PC-3 (cell line): Measurements from ENCODE around the gene ME2. TPM values are rescaled to one million over a fixed set of nuclear protein-coding genes. Genes with fewer than 3 reads are reported as not detected.
"Not testable (repeated sequence)": the region's sequence is repeated elsewhere in the genome, so short reads cannot be mapped to it uniquely, and the experiment has no call there.

Experiments used
- ATAC-seq: fragments of 200-7000 bp; cut with Tn5 transposase; 2 replicates; pipeline ENCODE4 v1.9.1; 2020; ENCODE audit warnings: mild to moderate bottlenecking, moderate library complexity
- BruUV-seq: library from RNA; stranded (reverse); fragments of 400-500 nt; replicated peaks from 2 replicates; lab custom pipeline; 2021; lab: Mats Ljungman, UMichigan
- CTCF ChIA-PET: fragments of 300-600 bp; sonication (Branson Sonifier 250); formaldehyde crosslinking; loops from one replicate; lab custom pipeline; 2022; ENCODE audit warnings: antibody characterized with exemption; lab: Charles Lee
- POLR2A ChIA-PET: fragments of 300-600 bp; sonication (Branson Sonifier 250); formaldehyde crosslinking; loops from one replicate; lab custom pipeline; 2022; ENCODE audit warnings: antibody characterized with exemption; ENCODE audit not compliant: unreplicated experiment; lab: Charles Lee
- DNase-seq: peaks from one replicate; pipeline ENCODE4 v3.0.0-alpha.2; 2015
- H2AFZ ChIP-seq: fragments of 300-600 bp; sonication (generic); 2 replicates; pipeline ENCODE4 v1.6.0; 2016; ENCODE audit warnings: antibody characterized with exemption, low read length
- H3F3A ChIP-seq: fragments of 300-600 bp; sonication (generic); one replicate; pipeline ENCODE4 v1.6.0; 2017; ENCODE audit warnings: antibody characterized with exemption, low read length, control low read depth, mild to moderate bottlenecking; ENCODE audit not compliant: unreplicated experiment
- H3K27ac ChIP-seq: fragments of 300-600 bp; sonication (generic); 2 replicates; pipeline ENCODE4 v1.5.1; 2016; ENCODE audit warnings: mild to moderate bottlenecking, low read length
- H3K27me3 ChIP-seq: fragments of 300-600 bp; sonication (generic); 2 replicates; pipeline ENCODE4 v1.6.1; 2016; ENCODE audit warnings: low read length, mixed read lengths
- H3K36me3 ChIP-seq: fragments of 300-600 bp; sonication (generic); 2 replicates; pipeline ENCODE4 v1.6.1; 2016; ENCODE audit warnings: low read depth, mixed run types, low read length, mixed read lengths
- H3K4me1 ChIP-seq: fragments of 300-600 bp; sonication (generic); 2 replicates; pipeline ENCODE4 v1.5.1; 2016; ENCODE audit warnings: low read length; ENCODE audit not compliant: insufficient read depth
- H3K4me2 ChIP-seq: fragments of 300-600 bp; sonication (generic); 2 replicates; pipeline ENCODE4 v1.6.0; 2016; ENCODE audit warnings: low read length
- H3K4me3 ChIP-seq: fragments of 300-600 bp; sonication (generic); 2 replicates; pipeline ENCODE4 v1.5.1; 2016; ENCODE audit warnings: mild to moderate bottlenecking, low read length, mixed read lengths
- H3K79me2 ChIP-seq: fragments of 300-600 bp; sonication (generic); 2 replicates; pipeline ENCODE4 v1.6.1; 2017; ENCODE audit warnings: low read length, mixed read lengths
- H3K9ac ChIP-seq: fragments of 300-600 bp; sonication (generic); 2 replicates; pipeline ENCODE4 v1.6.0; 2016; ENCODE audit warnings: mild to moderate bottlenecking, low read length
- H3K9me2 ChIP-seq: fragments of 300-600 bp; sonication (generic); replicated peaks from 2 replicates; pipeline ENCODE4 v1.6.1; 2016; ENCODE audit warnings: mixed run types, low read length, mixed read lengths
- H3K9me3 ChIP-seq: fragments of 300-600 bp; sonication (generic); 2 replicates; pipeline ENCODE4 v1.6.1; 2016; ENCODE audit warnings: low read length, mixed read lengths
- H4K20me1 ChIP-seq: fragments of 300-600 bp; sonication (generic); 2 replicates; pipeline ENCODE4 v1.6.1; 2016; ENCODE audit warnings: low read length, mixed read lengths
- CTCF ChIP-seq: fragments of 300-600 bp; sonication (generic); conservative IDR thresholded peaks from 2 replicates; pipeline ENCODE4 v1.5.1; 2017; ENCODE audit warnings: antibody characterized with exemption, low read depth, mild to moderate bottlenecking, low read length
- EZH2 ChIP-seq: fragments of 300-600 bp; sonication (generic); IDR thresholded peaks from one replicate; pipeline ENCODE4 v1.6.1; 2017; ENCODE audit warnings: antibody characterized with exemption, mild to moderate bottlenecking, low read length; ENCODE audit not compliant: unreplicated experiment
- EZH2phosphoT487 ChIP-seq: fragments of 300-600 bp; sonication (generic); IDR thresholded peaks from 2 replicates; pipeline ENCODE4 v1.6.1; 2018; ENCODE audit warnings: mild to moderate bottlenecking, antibody characterized with exemption, low read length, borderline replicate concordance
- intact Hi-C: fragments of 100-400 bp; cut with micrococcal nuclease; formaldehyde crosslinking; loops from 2 replicates; pipeline ENCODE4 v1.9.0; 2023
- total RNA-seq: library from RNA; depleted of rRNA; stranded (reverse); fragments of >200 nt; gene quantifications from 2 replicates; pipeline ENCODE4 v1.2.3, GENCODE V29; 2014

Gene ME2
- total RNA-seq, 1 experiment from 2014 or later: 29.1 TPM

- TF ChIP-seq EZH2 (no peak), CTCF (no peak), EZH2phosphoT487 (no peak)
- H3K4me3 ChIP-seq: no peak overlapping the region
- peak; percentile 37 for DNase-seq
- CTCF ChIA-PET: no interaction called here
- no peaks in the 10 kb centered on the region for H3K36me3 ChIP-seq
- H2AFZ ChIP-seq: no peak overlapping the region
- no peak overlapping the region for H3K9ac ChIP-seq
- no peaks in the 10 kb centered on the region for H3K9me2 ChIP-seq
- H3K27ac ChIP-seq: no peak overlapping the region
- no peaks in the 10 kb centered on the region for H3K27me3 ChIP-seq
- no peak; the same call in 1 of the 2 replicates for ATAC-seq
- H3K9me3 ChIP-seq: no peaks in the 10 kb centered on the region
- H3K4me1 ChIP-seq: peaks cover 17% of the 10 kb centered on the region
- intact Hi-C loops: no loop called here
- H3F3A ChIP-seq: no peaks in the 10 kb centered on the region
- H3K4me2 ChIP-seq: peak overlapping the region; percentile 48; the same call in 1 of the 2 replicates
- no peaks in the 10 kb centered on the region for H4K20me1 ChIP-seq
- no TSS peak for BruUV-seq
- POLR2A ChIA-PET: no interaction called here
- H3K79me2 ChIP-seq: peaks cover 14% of the 10 kb centered on the region
Observed at GRCh38 chr18:50970006-50970405, 91.1 kb downstream of the ME2 start.

GRCh38 chr18:50972404-50972803 lies 93.5 kb downstream of the ME2 start:
- H4K20me1 ChIP-seq, H3K27ac ChIP-seq, H3K9me3 ChIP-seq, H3K27me3 ChIP-seq, intact Hi-C loops, H3K36me3 ChIP-seq, POLR2A ChIA-PET, H3F3A ChIP-seq, H3K4me2 ChIP-seq, BruUV-seq, H2AFZ ChIP-seq, H3K4me3 ChIP-seq, H3K9me2 ChIP-seq, DNase-seq, ATAC-seq, H3K9ac ChIP-seq, CTCF ChIA-PET: not testable (repeated sequence)
- H3K79me2 ChIP-seq: peaks cover 14% of the 10 kb centered on the region
- H3K4me1 ChIP-seq: peaks cover 16% of the 10 kb centered on the region

GRCh38 chr18:50973367-50974126 lies 94.6 kb downstream of the ME2 start:
- Histone ChIP-seq H3K36me3 (0 out of 2 replicates have a peak, but pooled peaks cover 2% of the 10 kb centered on the region), H3K4me1 (peaks cover 14% of the 10 kb centered on the region), H3K4me3 (no peak overlapping the region), H3K79me2 (peaks cover 10% of the 10 kb centered on the region), H3K27ac (no peak overlapping the region), H3K27me3 (no peaks in the 10 kb centered on the region), H2AFZ (no peak overlapping the region), H3K9me2 (no peaks in the 10 kb centered on the region), H4K20me1 (no peaks in the 10 kb centered on the region), H3F3A (no peaks in the 10 kb centered on the region), H3K4me2 (no peak overlapping the region), H3K9me3 (no peaks in the 10 kb centered on the region), H3K9ac (no peak overlapping the region)
- peak; percentile 68 for ATAC-seq
- intact Hi-C loops: no loop called here
- no peak for TF ChIP-seq EZH2
- TF ChIP-seq CTCF: no peak
- TF ChIP-seq EZH2phosphoT487: no peak
- peak; percentile 70 for DNase-seq
- ChIA-PET CTCF (no interaction called here), POLR2A (no interaction called here)
- no TSS peak for BruUV-seq
